ENCODE measurements around the gene KCNMA1.

KCNMA1 gene

GRCh38 chr10:77226853-77227565 lies 410.6 kb downstream of the KCNMA1 start:
- no peak overlapping the region for H3K4me3 ChIP-seq (ENCODE audit: low read depth, low read length)
- TF ChIP-seq CTCF (IDR thresholded peaks at IDR 0.05; ENCODE audit: low read depth, low read length) = no peak

DNA sequence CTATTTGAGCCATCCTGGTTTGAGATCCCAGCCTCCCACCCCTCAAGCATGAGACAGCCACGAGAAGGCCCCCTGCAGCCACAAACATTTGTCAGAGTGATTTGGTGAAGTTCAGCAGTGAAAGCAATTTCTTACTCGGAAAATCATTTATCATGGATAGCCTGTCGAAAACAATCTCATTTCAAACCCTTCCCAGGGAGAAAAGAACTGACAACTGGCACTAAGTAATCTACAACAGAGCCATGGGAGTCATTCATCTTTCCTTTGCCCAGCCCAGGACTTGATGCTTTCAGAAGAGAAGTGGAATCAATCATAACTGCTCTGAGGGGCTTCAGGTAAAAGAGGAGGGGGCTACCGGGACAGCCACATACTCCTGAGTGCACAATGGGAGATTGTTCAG lies 411.2 kb downstream of the KCNMA1 start:
- TF ChIP-seq CTCF (IDR thresholded peaks at IDR 0.05; ENCODE audit: low read depth, low read length) = no peak
- no peak overlapping the region for H3K4me3 ChIP-seq (ENCODE audit: low read depth, low read length)

GRCh38 chr10:77226020-77226419 lies 411.6 kb downstream of the KCNMA1 start:
- no peak for TF ChIP-seq CTCF (IDR thresholded peaks at IDR 0.05; ENCODE audit: low read depth, low read length)
- no peak overlapping the region for H3K4me3 ChIP-seq (ENCODE audit: low read depth, low read length)

DNA sequence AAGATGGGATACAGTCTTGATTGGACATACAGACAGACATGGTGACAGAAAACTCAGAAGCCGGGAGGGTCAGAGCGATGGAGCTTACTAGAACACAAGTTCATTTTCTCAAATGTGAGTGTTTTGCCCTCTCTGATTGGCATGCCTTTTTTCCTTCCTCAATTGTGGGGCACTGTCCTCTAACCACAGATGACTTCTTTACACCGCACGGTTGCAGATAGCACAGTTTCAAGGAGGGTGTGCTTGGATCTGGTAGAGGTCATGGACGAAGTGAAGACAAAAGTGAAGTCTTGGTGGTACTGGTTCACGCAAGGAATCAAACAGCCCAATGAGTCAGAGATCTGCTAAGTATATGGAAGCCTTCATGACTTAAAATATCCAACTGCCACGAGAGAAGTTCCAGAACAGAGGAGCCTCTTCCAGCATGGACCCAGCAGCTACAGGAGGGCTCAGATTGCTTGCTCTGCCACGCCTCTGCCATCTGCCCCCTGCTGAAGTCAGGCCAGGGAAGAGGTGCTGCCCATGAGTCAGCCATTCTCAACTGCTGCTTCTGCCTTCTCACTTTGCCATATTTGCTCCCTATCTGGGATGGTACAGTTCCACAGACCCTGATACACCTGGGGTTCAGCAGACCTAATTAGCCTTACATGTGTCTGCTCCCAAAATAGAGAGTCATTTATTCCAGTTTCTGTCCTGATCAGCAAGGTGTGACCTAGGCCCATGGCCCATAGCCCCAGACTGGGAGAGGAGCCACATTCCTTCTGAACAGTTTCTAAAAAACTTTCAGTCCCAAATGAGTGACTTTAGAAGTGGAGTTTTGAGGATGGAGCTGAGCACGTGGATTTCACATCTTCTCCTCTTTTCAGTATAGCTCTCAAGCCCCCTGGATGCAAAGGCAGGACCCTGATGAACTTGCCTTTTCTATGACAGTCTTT lies 413.8 kb downstream of the KCNMA1 start:
- TF ChIP-seq CTCF (IDR thresholded peaks at IDR 0.05; ENCODE audit: low read depth, low read length) = no peak
- H3K4me3 ChIP-seq (ENCODE audit: low read depth, low read length) = no peak overlapping the region

GRCh38 chr10:77220150-77220549 lies 417.5 kb downstream of the KCNMA1 start:
- TF ChIP-seq CTCF (IDR thresholded peaks at IDR 0.05; ENCODE audit: low read depth, low read length) = no peak
- H3K4me3 ChIP-seq (ENCODE audit: low read depth, low read length) = no peak overlapping the region

- no peak overlapping the region for H3K4me3 ChIP-seq (ENCODE audit: low read depth, low read length)
- no peak for TF ChIP-seq CTCF (IDR thresholded peaks at IDR 0.05; ENCODE audit: low read depth, low read length)
Measured at GRCh38 chr10:77219046-77219445, 418.6 kb downstream of the KCNMA1 start.

DNA sequence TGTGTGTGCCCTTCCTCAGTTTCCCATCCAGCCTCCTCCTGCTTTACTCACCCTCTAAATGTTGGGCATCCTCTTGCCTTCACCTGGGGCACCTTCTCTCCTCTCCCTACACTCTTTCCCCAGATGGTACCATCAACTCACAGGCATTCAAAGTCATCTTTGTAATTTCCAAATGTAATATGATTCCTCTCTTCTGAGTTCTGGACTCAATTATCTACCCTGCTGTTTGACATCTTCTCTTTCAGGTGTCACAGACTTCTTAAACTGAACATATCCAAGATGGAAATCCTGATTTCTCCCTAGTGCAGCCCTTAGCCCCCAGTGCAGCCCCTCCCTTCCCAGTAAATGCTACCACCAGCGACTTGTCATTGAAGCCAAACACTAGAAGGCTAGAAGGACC lies 422.8 kb downstream of the KCNMA1 start:
- no peak for TF ChIP-seq CTCF (IDR thresholded peaks at IDR 0.05; ENCODE audit: low read depth, low read length)
- no peak overlapping the region for H3K4me3 ChIP-seq (ENCODE audit: low read depth, low read length)
